ENCODE results near the gene OR6C75. TPM values are rescaled to one million over a fixed set of nuclear protein-coding genes. Genes with fewer than 3 reads are reported as not detected.
"Not testable (repeated sequence)": the region's sequence is repeated elsewhere in the genome, so short reads cannot be mapped to it uniquely, and the experiment has no call there.

The OR6C75 gene
- total RNA-seq, 1 experiment from 2014 or later = not detected

- H3K36me3 ChIP-seq (ENCODE audit: insufficient read depth, low read length, poor library complexity, severe bottlenecking); DNase-seq (ENCODE audit: low spot score); intact Hi-C loops (cut with micrococcal nuclease; ENCODE audit: unreplicated experiment); H3K4me3 ChIP-seq (ENCODE audit: low read depth, low read length, poor library complexity, severe bottlenecking); CTCF ChIA-PET; H3K4me1 ChIP-seq (ENCODE audit: insufficient read depth, low read length, poor library complexity, severe bottlenecking); BruUV-seq (replicated peaks); POLR2A ChIA-PET (ENCODE audit: low non-redundant PET); H3K27ac ChIP-seq (ENCODE audit: low read depth, low read length, poor library complexity, severe bottlenecking); H3K9me3 ChIP-seq (ENCODE audit: low read depth, low read length, poor library complexity, severe bottlenecking): not testable (repeated sequence)
- peaks cover 28% of the 10 kb centered on the region for H3K27me3 ChIP-seq (replicated peaks; ENCODE audit: insufficient read depth, low read depth, low read length, poor library complexity)
Measured at GRCh38 chr12:55414396-55414823, 51.6 kb downstream of the OR6C75 start.

- BruUV-seq (replicated peaks); CTCF ChIA-PET; H3K4me1 ChIP-seq (ENCODE audit: insufficient read depth, low read length, poor library complexity, severe bottlenecking); H3K36me3 ChIP-seq (ENCODE audit: insufficient read depth, low read length, poor library complexity, severe bottlenecking); H3K4me3 ChIP-seq (ENCODE audit: low read depth, low read length, poor library complexity, severe bottlenecking); intact Hi-C loops (cut with micrococcal nuclease; ENCODE audit: unreplicated experiment); H3K27ac ChIP-seq (ENCODE audit: low read depth, low read length, poor library complexity, severe bottlenecking); POLR2A ChIA-PET (ENCODE audit: low non-redundant PET); H3K9me3 ChIP-seq (ENCODE audit: low read depth, low read length, poor library complexity, severe bottlenecking); DNase-seq (ENCODE audit: low spot score): not testable (repeated sequence)
- peaks cover 28% of the 10 kb centered on the region for H3K27me3 ChIP-seq (replicated peaks; ENCODE audit: insufficient read depth, low read depth, low read length, poor library complexity)
Measured at GRCh38 chr12:55414889-55415288, 52.1 kb downstream of the OR6C75 start.

GRCh38 chr12:55416961-55417360, 54.2 kb downstream of the OR6C75 start:
- BruUV-seq (replicated peaks) = no TSS peak
- no peak for DNase-seq (ENCODE audit: low spot score)
- POLR2A ChIA-PET (ENCODE audit: low non-redundant PET) = no interaction called here
- Histone ChIP-seq H3K4me1 (ENCODE audit: insufficient read depth, low read length, poor library complexity, severe bottlenecking) (no peaks in the 10 kb centered on the region), H3K4me3 (ENCODE audit: low read depth, low read length, poor library complexity, severe bottlenecking) (no peak overlapping the region), H3K9me3 (ENCODE audit: low read depth, low read length, poor library complexity, severe bottlenecking) (no peaks in the 10 kb centered on the region), H3K27me3 (replicated peaks; ENCODE audit: insufficient read depth, low read depth, low read length, poor library complexity) (peaks cover 28% of the 10 kb centered on the region), H3K27ac (ENCODE audit: low read depth, low read length, poor library complexity, severe bottlenecking) (no peak overlapping the region), H3K36me3 (ENCODE audit: insufficient read depth, low read length, poor library complexity, severe bottlenecking) (no peaks in the 10 kb centered on the region)
- TF ChIP-seq EZH2 (IDR thresholded peaks at IDR 0.05; ENCODE audit: borderline replicate concordance, low read depth, low read length, poor library complexity, severe bottlenecking) = no peak
- CTCF ChIA-PET = no interaction called here
- intact Hi-C loops (cut with micrococcal nuclease; ENCODE audit: unreplicated experiment) = no loop called here

Other genes starting within 250 kb of the OR6C75 start
- gene OR9K2, start 236.6 kb upstream of the OR6C75 start, total RNA-seq (2021) = not detected in 2 replicates
- not detected in 2 replicates for gene OR10A7, start 141.9 kb upstream of the OR6C75 start, total RNA-seq (2021)
- not detected in 2 replicates for gene OR6C74, start 118.4 kb upstream of the OR6C75 start, total RNA-seq (2021)
- not detected in 2 replicates for gene OR6C6, start 66.4 kb upstream of the OR6C75 start, total RNA-seq (2021)
- gene OR6C1, start 48.6 kb upstream of the OR6C75 start, total RNA-seq (2021) = not detected in 2 replicates
- gene OR6C3, start 32.2 kb upstream of the OR6C75 start, total RNA-seq (2021) = not detected in 2 replicates
- gene OR6C65, start 37.6 kb downstream of the OR6C75 start, total RNA-seq (2021) = not detected in 2 replicates
- not detected in 2 replicates for gene OR6C76, start 63.3 kb downstream of the OR6C75 start, total RNA-seq (2021)
- gene OR6C2, start 81.1 kb downstream of the OR6C75 start, total RNA-seq (2021) = not detected in 2 replicates
- gene OR6C70, start 107.2 kb downstream of the OR6C75 start, total RNA-seq (2021) = not detected in 2 replicates
- not detected in 2 replicates for gene OR6C68, start 129.4 kb downstream of the OR6C75 start, total RNA-seq (2021)
- not detected in 2 replicates for gene OR6C4, start 186.6 kb downstream of the OR6C75 start, total RNA-seq (2021)
- gene OR2AP1, start 209.5 kb downstream of the OR6C75 start, total RNA-seq (2021) = not detected in 2 replicates

Data from A673 (cell line).